Measurements from ENCODE around the gene FHIT. TPM values are rescaled to one million over a fixed set of nuclear protein-coding genes. Genes with fewer than 3 reads are reported as not detected.

The FHIT gene
- total RNA-seq, 1 donor from 2014 or later, result 20.2 TPM

DNA sequence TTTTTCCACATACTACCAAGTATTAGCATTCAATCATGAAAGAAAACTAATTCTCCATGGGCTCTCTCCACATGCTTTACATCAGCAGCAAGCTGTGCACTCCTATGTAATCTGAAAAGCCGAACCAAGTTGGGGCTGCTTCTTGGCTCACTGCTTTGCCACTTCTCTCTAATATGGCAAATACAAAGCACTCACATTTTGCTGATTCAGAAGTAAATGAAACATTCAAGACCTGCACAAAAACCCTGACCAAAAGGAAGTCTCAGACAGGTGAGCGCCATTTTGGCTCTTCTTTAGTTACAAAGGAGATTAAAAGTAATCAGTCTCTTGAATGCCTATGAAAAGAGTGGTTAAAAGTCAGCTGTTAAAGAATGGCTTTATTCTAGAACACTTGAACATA lies 915.2 kb downstream of the FHIT start:
- H3K4me1 Mint-ChIP-seq (ENCODE audit: unreplicated experiment), result peaks cover 5% of the 10 kb centered on the region
- no peaks in the 10 kb centered on the region for H3K9me3 Mint-ChIP-seq (ENCODE audit: unreplicated experiment)
- H3K27me3 Mint-ChIP-seq (ENCODE audit: unreplicated experiment), result no peaks in the 10 kb centered on the region
- no peak overlapping the region for H3K27ac Mint-ChIP-seq (ENCODE audit: unreplicated experiment)
- no peak for DNase-seq (ENCODE audit: low spot score)
- H3K4me3 Mint-ChIP-seq (ENCODE audit: unreplicated experiment), result no peak overlapping the region
- TF ChIP-seq, protein P1, sequence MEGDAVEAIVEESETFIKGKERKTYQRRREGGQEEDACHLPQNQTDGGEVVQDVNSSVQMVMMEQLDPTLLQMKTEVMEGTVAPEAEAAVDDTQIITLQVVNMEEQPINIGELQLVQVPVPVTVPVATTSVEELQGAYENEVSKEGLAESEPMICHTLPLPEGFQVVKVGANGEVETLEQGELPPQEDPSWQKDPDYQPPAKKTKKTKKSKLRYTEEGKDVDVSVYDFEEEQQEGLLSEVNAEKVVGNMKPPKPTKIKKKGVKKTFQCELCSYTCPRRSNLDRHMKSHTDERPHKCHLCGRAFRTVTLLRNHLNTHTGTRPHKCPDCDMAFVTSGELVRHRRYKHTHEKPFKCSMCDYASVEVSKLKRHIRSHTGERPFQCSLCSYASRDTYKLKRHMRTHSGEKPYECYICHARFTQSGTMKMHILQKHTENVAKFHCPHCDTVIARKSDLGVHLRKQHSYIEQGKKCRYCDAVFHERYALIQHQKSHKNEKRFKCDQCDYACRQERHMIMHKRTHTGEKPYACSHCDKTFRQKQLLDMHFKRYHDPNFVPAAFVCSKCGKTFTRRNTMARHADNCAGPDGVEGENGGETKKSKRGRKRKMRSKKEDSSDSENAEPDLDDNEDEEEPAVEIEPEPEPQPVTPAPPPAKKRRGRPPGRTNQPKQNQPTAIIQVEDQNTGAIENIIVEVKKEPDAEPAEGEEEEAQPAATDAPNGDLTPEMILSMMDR (IDR thresholded peaks at IDR 0.05; ENCODE audit: unreplicated experiment), result no peak
- no peaks in the 10 kb centered on the region for H3K36me3 Mint-ChIP-seq (ENCODE audit: low read depth, unreplicated experiment)

DNA sequence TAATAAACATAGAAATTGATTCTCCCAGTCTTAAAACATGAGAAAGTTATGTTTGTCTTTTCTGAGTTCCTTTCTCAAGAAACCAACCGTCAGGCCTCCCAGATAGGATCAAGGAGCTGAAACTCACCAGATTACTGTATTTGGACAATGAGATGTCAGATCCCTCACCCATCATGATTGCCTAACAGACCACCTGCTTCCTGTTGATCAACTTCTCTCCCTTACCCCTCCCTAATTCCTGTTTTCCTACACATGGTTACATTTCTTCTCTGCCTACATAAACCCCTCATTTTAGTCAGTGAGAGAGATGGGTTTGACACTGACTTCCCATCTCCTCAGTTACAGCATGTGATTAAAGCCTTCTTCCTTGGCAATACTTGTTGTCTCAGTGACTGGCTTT lies 917.5 kb downstream of the FHIT start:
- no peaks in the 10 kb centered on the region for H3K27me3 Mint-ChIP-seq (ENCODE audit: unreplicated experiment)
- H3K27ac Mint-ChIP-seq (ENCODE audit: unreplicated experiment), result peak overlapping the region; percentile 95
- H3K4me1 Mint-ChIP-seq (ENCODE audit: unreplicated experiment), result peaks cover 5% of the 10 kb centered on the region
- H3K36me3 Mint-ChIP-seq (ENCODE audit: low read depth, unreplicated experiment), result no peaks in the 10 kb centered on the region
- H3K9me3 Mint-ChIP-seq (ENCODE audit: unreplicated experiment), result no peaks in the 10 kb centered on the region
- TF ChIP-seq, protein P1 (IDR thresholded peaks at IDR 0.05; ENCODE audit: unreplicated experiment), result no peak
- DNase-seq (ENCODE audit: low spot score), result peak; percentile 8
- H3K4me3 Mint-ChIP-seq (ENCODE audit: unreplicated experiment), result no peak overlapping the region

GRCh38 chr3:60330107-60330506 lies 921.1 kb downstream of the FHIT start:
- Mint-ChIP-seq H3K27ac (ENCODE audit: unreplicated experiment) (no peak overlapping the region), H3K4me1 (ENCODE audit: unreplicated experiment) (peaks cover 17% of the 10 kb centered on the region), H3K4me3 (ENCODE audit: unreplicated experiment) (no peak overlapping the region), H3K27me3 (ENCODE audit: unreplicated experiment) (peaks cover 1% of the 10 kb centered on the region), H3K36me3 (ENCODE audit: low read depth, unreplicated experiment) (no peaks in the 10 kb centered on the region), H3K9me3 (ENCODE audit: unreplicated experiment) (no peaks in the 10 kb centered on the region)
- no peak for DNase-seq (ENCODE audit: low spot score)
- TF ChIP-seq, protein P1 (IDR thresholded peaks at IDR 0.05; ENCODE audit: unreplicated experiment), result no peak

GRCh38 chr3:60325610-60326170 lies 925.6 kb downstream of the FHIT start:
- no peaks in the 10 kb centered on the region for H3K9me3 Mint-ChIP-seq (ENCODE audit: unreplicated experiment)
- no peak overlapping the region for H3K4me3 Mint-ChIP-seq (ENCODE audit: unreplicated experiment)

DNA sequence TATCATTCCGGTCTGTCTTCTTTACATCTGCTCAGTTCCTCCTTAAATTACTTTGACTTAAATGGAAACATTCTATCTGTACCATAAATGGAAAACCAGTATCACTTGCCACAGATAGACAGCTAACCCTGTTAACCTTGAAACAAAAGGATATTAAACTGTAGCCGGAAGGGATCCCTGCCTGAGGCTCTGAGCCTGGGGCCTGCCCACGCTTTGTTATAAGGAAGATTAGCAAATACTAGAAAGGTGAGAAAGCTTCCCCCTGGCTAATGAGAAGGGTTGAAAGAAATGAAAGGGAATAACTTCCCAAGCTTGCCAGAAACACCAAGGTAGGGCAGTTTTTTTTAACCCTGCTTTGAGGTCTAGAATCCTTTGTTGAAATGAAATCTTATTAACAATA lies 927.6 kb downstream of the FHIT start:
- DNase-seq (ENCODE audit: low spot score), result no peak

More at GRCh38 chr3:60325610-60326170, 925.6 kb downstream of the FHIT start:
- DNase-seq (ENCODE audit: low spot score), result no peak
- Mint-ChIP-seq H3K36me3 (ENCODE audit: low read depth, unreplicated experiment) (no peaks in the 10 kb centered on the region), H3K4me1 (ENCODE audit: unreplicated experiment) (peaks cover 12% of the 10 kb centered on the region), H3K27me3 (ENCODE audit: unreplicated experiment) (peaks cover 1% of the 10 kb centered on the region), H3K27ac (ENCODE audit: unreplicated experiment) (no peak overlapping the region)
- TF ChIP-seq, protein P1 (IDR thresholded peaks at IDR 0.05; ENCODE audit: unreplicated experiment), result no peak

More for the DNA sequence above, 927.6 kb downstream of the FHIT start:
- Mint-ChIP-seq H3K4me3 (ENCODE audit: unreplicated experiment) (no peak overlapping the region), H3K36me3 (ENCODE audit: low read depth, unreplicated experiment) (no peaks in the 10 kb centered on the region), H3K9me3 (ENCODE audit: unreplicated experiment) (no peaks in the 10 kb centered on the region), H3K27me3 (ENCODE audit: unreplicated experiment) (peaks cover 1% of the 10 kb centered on the region), H3K27ac (ENCODE audit: unreplicated experiment) (no peak overlapping the region), H3K4me1 (ENCODE audit: unreplicated experiment) (peaks cover 26% of the 10 kb centered on the region)
- TF ChIP-seq, protein P1 (IDR thresholded peaks at IDR 0.05; ENCODE audit: unreplicated experiment), result no peak
